ENCODE data around the gene STK17A. TPM values are rescaled to one million over a fixed set of nuclear protein-coding genes. Genes with fewer than 3 reads are reported as not detected.

Gene STK17A
- total RNA-seq, 4 donors from 2014 or later = 16.0 to 18.5 (median 17.8) TPM

DNA sequence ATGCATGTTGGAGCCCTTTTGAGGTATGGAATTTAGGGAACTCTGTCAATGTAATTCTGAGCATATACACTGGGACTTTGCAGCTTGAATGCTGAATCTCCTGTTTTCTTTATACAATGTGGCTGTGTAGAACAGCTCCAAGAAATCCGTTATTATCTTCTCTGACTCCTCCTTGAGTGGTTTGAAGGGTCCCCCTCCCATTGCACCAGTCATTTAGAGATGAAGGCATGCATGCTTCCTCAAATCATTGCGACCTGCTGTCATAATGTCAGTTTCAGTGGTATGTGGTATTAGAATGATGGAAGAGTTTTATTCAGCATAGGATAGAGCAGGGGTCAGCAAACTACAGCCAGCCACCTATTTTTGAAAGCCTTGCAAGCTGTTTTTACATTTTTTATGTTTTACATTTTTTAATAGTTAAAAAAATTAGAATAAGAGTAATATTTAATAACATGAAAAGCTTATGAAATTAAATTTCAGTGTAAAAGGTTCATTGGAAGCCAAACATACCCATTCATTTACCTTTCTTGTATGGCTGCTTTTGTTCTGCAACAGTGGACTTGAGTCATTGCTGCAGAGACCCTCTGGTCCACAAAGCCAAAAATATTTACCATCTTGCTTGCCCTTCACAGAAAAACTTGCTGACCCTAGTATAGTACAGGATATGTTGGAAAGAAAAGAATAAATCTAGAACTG is 8.1 kb downstream of the STK17A start:
- TF ChIP-seq, protein P1, sequence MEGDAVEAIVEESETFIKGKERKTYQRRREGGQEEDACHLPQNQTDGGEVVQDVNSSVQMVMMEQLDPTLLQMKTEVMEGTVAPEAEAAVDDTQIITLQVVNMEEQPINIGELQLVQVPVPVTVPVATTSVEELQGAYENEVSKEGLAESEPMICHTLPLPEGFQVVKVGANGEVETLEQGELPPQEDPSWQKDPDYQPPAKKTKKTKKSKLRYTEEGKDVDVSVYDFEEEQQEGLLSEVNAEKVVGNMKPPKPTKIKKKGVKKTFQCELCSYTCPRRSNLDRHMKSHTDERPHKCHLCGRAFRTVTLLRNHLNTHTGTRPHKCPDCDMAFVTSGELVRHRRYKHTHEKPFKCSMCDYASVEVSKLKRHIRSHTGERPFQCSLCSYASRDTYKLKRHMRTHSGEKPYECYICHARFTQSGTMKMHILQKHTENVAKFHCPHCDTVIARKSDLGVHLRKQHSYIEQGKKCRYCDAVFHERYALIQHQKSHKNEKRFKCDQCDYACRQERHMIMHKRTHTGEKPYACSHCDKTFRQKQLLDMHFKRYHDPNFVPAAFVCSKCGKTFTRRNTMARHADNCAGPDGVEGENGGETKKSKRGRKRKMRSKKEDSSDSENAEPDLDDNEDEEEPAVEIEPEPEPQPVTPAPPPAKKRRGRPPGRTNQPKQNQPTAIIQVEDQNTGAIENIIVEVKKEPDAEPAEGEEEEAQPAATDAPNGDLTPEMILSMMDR (IDR thresholded peaks at IDR 0.05; ENCODE audit: low read depth) = no peak

GRCh38 chr7:43591558-43592180 is 8.8 kb downstream of the STK17A start:
- TF ChIP-seq, protein P1 (IDR thresholded peaks at IDR 0.05; ENCODE audit: low read depth) = no peak

DNA sequence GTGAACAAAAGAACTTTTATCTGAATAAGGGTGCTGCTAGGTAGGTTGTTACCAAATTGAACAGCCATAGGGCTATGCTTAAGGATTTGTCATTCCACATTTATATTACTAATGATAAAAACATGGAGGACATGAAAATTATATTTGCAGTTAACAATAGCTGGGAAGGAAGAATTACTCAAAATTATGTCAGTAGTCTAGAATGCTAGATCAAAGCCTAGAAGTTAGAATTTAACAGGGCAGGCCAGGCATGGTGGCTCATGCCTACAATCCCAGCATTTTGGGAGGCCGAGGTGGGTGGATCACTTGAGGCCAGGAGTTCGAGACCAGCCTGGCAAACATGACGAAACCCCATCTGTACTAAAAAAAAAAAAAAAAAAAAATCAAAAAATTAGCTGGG is 9.4 kb downstream of the STK17A start:
- TF ChIP-seq, protein P1 (IDR thresholded peaks at IDR 0.05; ENCODE audit: low read depth) = no peak

GRCh38 chr7:43593010-43593409 is 10.1 kb downstream of the STK17A start:
- TF ChIP-seq, protein P1 (IDR thresholded peaks at IDR 0.05; ENCODE audit: low read depth) = no peak

GRCh38 chr7:43594020-43594419 is 11.1 kb downstream of the STK17A start:
- TF ChIP-seq, protein P1 (IDR thresholded peaks at IDR 0.05; ENCODE audit: low read depth) = no peak

DNA sequence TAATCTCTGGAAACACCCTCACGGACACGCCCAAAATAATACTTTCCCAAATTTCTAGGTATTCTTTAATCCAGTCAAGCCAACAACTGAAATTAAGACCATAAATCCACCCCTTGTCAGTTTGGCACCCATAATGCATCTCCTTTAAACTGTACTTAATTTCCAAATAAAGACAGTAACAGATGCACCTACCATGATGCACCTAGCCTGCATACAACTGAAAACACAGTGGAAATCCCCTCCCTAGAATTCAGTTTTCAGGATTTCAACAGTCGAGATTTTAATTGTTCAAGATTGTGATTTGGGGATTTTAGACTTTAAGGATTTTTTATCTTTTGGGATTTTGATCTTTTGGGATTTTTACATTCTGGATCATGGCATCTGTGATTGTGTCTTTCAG is 17.1 kb downstream of the STK17A start:
- TF ChIP-seq, protein P1 (IDR thresholded peaks at IDR 0.05; ENCODE audit: low read depth) = no peak

DNA sequence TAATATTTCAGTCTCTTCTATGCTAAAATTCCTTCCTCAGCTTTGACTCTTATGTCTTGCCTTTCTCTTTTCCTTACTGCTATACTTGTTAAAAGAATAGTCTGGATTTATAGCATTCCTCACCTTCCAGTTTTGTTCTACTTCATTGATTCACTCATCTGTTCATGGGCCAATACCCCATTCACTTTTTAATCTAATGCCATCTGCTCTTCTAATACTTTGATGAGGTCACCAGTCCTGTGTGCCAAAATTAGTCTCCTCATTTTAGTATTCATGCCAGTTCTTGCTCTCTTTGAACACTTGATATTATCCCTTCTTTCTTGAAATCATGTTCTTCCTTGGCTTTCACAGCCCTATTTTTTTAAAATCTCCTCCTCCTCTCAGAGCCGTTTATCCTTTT is 19.3 kb downstream of the STK17A start:
- TF ChIP-seq, protein P1 (IDR thresholded peaks at IDR 0.05; ENCODE audit: low read depth) = no peak
